LNCaP clone FGC (cell line): ENCODE data around the gene NATD1.
"Not testable (repeated sequence)": the region's sequence is repeated elsewhere in the genome, so short reads cannot be mapped to it uniquely, and the experiment has no call there.

Experiments used
- DNase-seq: peaks from one replicate; pipeline ENCODE4 v3.0.0-alpha.2; 2011; ENCODE audit warnings: low read depth
- H3K4me3 ChIP-seq: 2 replicates; pipeline ENCODE4 v1.5.1; 2011; ENCODE audit warnings: mild to moderate bottlenecking, low read depth, low read length, control low read depth
- TF ChIP-seq, protein P1 (sequence below): IDR thresholded peaks from 2 replicates; pipeline ENCODE4 v1.5.1; 2012; ENCODE audit warnings: mild to moderate bottlenecking; ENCODE audit not compliant: control insufficient read depth, insufficient read depth; ENCODE audit errors: extremely low read depth

Gene NATD1

DNA sequence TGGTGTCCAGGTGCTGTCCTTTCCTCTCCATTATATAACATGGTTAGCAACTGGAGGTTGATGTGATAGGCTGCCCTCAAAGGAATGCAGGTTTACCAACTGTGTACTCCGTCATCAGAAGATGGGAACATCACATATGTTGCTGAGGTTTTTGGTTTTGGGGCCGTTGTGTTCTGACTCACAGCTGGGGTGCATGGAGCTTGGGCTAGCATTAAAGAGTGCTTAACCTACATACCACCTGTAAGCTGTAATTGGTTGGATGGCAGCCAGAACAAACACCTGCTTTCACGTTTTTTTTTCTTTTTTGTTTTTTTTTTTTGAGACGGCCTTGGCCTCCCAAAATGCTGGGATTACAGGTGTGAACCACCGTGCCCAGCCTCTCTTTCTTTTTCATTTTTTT, 60.2 kb downstream of the NATD1 start:
- TF ChIP-seq, protein P1, sequence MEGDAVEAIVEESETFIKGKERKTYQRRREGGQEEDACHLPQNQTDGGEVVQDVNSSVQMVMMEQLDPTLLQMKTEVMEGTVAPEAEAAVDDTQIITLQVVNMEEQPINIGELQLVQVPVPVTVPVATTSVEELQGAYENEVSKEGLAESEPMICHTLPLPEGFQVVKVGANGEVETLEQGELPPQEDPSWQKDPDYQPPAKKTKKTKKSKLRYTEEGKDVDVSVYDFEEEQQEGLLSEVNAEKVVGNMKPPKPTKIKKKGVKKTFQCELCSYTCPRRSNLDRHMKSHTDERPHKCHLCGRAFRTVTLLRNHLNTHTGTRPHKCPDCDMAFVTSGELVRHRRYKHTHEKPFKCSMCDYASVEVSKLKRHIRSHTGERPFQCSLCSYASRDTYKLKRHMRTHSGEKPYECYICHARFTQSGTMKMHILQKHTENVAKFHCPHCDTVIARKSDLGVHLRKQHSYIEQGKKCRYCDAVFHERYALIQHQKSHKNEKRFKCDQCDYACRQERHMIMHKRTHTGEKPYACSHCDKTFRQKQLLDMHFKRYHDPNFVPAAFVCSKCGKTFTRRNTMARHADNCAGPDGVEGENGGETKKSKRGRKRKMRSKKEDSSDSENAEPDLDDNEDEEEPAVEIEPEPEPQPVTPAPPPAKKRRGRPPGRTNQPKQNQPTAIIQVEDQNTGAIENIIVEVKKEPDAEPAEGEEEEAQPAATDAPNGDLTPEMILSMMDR: no peak
- no peak for DNase-seq
- no peak overlapping the region for H3K4me3 ChIP-seq

DNA sequence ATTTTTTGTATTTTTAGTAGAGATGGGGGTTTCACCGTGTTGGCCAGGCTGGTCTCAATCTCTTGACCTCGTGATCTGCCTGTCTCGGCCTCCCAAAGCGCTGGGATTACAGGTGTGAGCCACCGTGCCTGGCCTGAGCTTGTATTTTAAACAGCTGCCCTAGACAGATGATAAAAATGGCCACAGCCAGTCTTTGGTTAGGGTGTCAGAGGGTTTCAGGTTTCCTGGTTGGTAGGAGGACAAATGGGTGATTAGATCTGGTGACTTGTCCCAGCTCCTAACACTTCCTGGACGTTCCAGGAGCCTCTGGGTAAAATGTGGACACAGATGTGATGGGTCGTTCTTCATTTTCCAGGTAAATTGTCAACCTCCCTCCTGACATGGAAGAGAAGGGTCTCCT, 60.8 kb downstream of the NATD1 start:
- DNase-seq: not testable (repeated sequence)

DNA sequence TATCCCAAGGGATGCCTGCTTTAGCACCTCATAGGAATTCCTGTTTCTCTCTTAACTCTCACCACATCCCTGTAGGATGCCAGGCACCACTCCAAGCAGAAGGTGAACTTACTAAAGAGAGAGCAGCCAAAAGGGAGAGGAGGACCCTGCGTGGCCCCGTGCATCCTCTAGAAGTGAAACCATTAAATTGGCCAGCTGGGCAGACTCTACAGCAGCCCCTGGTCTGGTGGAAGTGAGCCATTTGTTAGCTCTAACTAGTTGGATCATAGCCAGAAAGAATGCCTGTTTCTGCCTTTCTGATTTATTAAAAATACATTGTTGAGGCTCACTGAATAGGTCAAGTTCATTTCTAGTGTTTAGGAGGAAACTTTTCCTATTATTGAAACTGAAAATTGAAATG, 61.5 kb downstream of the NATD1 start:
- TF ChIP-seq, protein P1: no peak
- H3K4me3 ChIP-seq: no peak overlapping the region
- DNase-seq: no peak

More for the DNA sequence above, 60.8 kb downstream of the NATD1 start:
- H3K4me3 ChIP-seq: not testable (repeated sequence)

DNA sequence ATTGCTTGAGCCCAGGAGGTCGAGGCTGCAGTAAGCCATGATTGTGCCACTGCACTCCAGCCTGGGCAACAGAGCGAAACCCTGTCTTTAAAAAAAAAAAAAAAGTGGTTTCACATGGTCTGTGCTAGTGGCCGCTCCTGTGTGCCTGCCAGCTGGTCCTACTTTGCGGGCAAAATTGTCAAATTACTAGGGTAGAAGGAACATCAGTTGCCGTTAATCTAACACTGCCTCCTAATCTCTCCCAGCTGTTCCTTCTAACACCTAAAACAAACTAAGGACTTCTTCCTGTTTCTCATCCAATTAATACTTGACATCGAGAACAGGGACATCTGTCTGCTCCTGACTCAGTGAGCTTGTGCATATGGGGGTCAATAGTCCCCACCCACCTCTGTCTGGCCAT, 63.1 kb downstream of the NATD1 start:
- TF ChIP-seq, protein P1: no peak
- H3K4me3 ChIP-seq: no peak overlapping the region
- no peak for DNase-seq

DNA sequence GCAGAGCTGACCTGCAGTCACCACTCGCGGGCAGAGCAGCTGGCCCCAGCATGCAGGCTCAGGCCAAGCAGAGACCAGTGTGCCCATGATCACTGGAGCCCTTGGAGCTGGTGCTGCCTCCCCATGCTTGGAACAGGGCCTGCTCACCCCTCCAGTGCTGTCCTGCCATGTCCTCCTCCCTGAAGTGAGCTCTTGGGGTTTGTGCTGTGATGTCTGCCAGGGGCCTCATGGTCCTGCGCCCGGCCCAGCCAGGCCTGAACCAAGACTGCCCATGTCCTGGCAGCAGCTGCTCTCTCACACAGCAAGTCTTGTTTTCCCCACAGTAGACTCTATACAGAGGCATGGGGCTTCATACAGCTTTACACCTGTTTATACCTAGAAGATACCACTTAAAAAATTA, 63.8 kb downstream of the NATD1 start:
- no peak overlapping the region for H3K4me3 ChIP-seq
- no peak for DNase-seq
- TF ChIP-seq, protein P1: no peak
